Right ventricle myocardium superior (tissue), 1 donor: ENCODE results near the gene C13orf42. TPM values are rescaled to one million over a fixed set of nuclear protein-coding genes. Genes with fewer than 3 reads are reported as not detected.

ENCODE experiments used
- ATAC-seq: fragments of 200-7000 bp; cut with Tn5 transposase; one replicate; pipeline ENCODE4 v1.9.1; 2020; ENCODE audit warnings: mild to moderate bottlenecking; ENCODE audit not compliant: poor library complexity
- DNase-seq: peaks from one replicate; pipeline ENCODE4 v3.0.0-alpha.2; 2020
- intact Hi-C: fragments of 100-400 bp; cut with DNase I; formaldehyde crosslinking; loops from one replicate; pipeline ENCODE4 v1.11.2; 2022
- total RNA-seq: library from RNA; stranded (reverse); fragmentation: NEBNext Ultra II Directional; extraction: Animal tissue kit (Norgen Biotek cat#: 25700); gene quantifications from one replicate; pipeline ENCODE4 v1.2.1, GENCODE V29; 2021
- donor health status: DM: no; HTN: yes; CAD: no; lungs with severe emphysema.

Gene C13orf42
- total RNA-seq, 1 donor from 2014 or later = not detected

DNA sequence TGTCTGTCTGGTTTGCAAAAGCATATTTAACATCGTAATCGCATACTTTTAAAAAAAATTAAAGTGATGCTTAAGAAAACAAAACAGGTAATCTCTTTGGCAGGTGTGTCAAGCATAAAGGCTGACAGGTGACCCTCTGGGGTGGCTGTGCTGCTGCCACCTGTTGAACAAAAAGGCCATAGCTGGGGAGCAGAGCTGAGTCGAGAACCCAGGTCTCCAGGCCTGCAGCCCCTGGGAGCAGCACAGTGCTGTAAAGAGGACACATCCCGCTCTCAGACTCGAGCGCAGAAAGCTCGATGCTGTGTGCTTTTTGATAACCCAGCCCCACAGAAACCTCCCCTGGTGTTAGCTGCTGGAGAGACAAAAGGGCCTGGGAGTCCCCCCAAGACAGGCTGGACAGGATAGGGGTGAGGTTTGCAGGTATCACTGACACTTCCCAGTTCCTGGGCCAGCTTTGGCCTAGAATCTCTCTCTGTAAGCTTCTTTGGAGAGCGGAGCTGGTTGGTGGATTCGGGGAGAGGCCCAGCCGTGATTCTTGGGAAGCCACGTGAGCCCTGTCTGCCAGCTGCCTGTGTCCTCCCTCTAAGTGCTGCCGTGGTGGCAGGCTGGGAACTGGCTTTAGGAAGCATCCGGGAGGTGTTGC is 66.9 kb downstream of the C13orf42 start:
- no peak for DNase-seq
- intact Hi-C loops = no loop called here
- no peak for ATAC-seq

DNA sequence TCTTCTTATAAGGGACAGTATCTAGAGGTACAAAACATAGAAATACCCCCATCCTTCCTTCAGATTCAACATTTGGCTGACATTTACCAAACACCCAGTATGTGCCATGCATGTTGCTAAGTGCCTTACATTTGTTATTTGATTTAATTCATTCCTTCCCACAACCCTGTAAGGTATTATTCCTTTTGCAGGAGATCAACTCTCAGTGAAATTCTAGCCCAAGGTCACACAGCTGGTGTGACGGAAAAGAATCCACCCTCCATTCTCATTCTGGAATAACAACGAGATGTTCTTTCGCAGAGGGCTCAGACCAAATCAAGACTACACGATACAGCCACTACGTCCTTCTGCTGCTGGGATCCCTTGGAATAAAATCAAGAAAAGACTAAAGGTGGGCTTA is 67.8 kb downstream of the C13orf42 start:
- intact Hi-C loops = no loop called here
- DNase-seq (no peak), ATAC-seq (no peak)

DNA sequence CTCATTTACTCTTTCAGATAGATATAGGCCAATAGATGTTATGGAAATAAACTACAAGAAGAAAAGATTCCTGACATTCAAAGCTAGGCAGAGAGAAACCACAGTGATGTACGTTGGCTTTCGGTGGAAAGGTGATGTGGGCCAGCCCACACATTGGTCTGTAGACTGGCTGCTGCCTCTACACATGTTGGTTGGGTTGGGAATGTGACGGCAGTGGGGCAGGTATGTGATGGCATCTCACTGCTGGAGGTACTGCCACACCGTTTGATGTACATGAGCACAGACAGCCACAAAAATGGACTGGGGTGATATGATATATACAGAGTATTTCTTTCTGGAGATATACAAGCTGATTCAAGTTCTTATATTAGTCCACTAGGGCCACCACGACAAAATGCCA is 69.4 kb downstream of the C13orf42 start:
- intact Hi-C loops = no loop called here
- DNase-seq = no peak
- ATAC-seq = no peak

DNA sequence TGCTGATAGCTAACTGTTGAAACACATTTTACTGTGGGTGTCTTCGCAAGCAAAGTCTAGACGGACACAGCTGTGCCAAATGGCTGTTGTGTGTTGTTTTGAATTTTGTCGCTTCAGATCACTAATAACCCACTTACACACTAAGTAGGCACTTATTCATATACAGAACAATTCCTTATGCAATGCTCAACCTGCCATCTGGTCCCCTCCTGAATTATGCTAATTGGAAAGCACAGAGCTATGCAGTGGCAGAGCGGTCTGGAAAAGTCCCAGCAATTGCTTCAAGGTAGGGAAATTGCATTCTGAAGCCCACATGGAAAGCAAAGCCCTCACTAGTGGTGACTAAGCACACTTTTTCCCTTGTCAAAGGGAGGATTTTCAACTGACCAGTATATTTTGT is 69.9 kb downstream of the C13orf42 start:
- no peak for DNase-seq
- intact Hi-C loops = no loop called here
- no peak for ATAC-seq

DNA sequence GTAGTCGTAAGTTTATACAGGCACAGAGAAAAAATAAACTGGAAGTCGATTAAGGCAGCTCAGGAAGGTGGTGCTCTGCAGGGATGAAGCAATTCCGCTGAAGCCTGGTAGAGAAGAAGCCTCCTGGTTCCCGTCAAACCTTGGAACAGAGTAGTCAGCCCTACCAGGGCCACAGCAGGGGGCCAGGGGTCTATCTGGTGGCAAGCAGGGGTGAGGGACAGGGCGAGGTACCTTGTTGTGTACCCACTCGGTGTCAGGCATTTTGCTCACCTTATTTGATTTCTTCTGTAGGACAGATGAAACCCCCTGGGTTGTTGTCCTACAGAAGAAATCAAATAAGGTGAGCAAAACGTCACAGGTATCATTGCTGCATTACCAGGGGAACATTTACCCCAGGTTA is 70.6 kb downstream of the C13orf42 start:
- intact Hi-C loops = no loop called here
- ATAC-seq (no peak), DNase-seq (no peak)

DNA sequence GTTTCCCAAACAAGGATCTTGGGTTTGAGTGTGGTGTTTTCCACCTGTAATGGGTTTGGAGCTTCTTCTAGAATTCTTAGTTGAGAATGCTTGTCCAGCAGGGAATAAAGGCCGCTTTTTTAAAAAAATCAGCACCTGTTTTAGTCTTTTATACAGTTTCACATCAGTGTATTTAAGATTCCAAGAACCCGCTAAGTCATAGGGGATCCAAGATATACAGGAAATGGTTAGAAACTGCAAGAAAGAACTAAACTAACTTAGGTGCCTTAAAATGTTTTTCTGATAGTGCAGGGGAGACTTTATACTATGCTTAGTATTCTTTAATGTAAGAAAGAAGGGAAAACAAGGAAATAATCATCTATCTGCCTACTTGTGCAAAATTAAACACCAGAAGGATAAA is 74.7 kb downstream of the C13orf42 start:
- intact Hi-C loops = no loop called here
- no peak for ATAC-seq

DNA sequence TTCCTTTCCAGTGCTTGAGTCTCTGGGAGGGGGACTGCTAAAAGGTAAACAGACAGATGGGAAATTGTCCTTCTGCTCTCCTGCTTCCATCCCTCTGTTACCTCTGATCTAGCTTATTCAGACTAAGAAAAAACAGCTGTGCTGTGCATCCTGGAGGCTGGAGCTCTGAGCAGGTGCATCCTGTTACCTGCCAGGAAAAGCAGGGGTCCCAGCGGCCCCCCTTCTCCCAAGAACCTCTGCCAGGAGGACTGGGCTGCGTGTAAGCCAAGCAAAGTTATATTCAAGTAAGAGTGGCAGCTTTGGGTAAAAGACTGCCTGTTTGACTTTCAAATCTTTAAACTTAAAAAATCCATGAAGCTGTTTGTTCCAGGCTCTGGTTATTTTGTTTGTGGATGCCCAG is 75.1 kb downstream of the C13orf42 start:
- ATAC-seq (no peak), DNase-seq (no peak)
- intact Hi-C loops = no loop called here

More for the DNA sequence above, 74.7 kb downstream of the C13orf42 start:
- DNase-seq = no peak

DNA sequence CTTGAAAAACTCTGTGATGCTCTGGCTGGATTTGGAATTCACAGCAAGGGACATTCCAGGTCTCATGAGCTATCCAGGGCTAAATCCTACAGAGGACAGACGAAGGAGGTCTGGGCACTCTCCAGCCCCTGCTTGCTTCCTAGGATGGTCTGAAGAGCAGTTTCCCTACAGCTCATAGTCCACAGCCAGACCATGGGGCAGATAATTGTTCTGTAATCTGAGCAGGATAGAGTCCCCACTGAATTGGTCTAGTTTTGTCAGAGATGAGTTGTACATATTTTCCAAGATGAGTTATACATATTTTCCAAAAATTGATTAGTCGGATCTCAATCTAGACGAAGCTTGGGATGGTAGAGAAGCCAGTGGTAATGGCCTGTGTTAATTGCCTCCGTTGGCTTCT is 75.6 kb downstream of the C13orf42 start:
- ATAC-seq = no peak
- DNase-seq = no peak
- intact Hi-C loops = no loop called here

DNA sequence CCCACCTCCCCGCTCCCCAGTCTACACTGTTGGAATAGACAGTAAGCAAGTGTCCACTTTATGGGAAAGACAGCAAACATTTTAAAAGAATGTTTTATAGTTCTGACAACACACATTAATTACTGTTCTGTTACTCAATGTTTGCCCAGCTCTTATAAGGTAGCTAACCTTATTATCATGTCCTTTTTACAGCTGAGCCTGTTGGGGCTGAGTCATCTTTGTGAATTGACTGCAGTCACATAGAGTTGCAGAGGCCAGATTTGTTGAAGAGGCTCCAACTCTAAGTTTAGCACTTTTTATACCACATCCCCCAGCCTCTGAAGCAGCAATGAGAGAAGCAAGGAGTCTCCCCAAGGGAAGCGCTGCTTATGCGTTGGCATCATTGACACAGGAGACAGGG is 76.2 kb downstream of the C13orf42 start:
- ATAC-seq = no peak
- no peak for DNase-seq
- intact Hi-C loops = no loop called here

DNA sequence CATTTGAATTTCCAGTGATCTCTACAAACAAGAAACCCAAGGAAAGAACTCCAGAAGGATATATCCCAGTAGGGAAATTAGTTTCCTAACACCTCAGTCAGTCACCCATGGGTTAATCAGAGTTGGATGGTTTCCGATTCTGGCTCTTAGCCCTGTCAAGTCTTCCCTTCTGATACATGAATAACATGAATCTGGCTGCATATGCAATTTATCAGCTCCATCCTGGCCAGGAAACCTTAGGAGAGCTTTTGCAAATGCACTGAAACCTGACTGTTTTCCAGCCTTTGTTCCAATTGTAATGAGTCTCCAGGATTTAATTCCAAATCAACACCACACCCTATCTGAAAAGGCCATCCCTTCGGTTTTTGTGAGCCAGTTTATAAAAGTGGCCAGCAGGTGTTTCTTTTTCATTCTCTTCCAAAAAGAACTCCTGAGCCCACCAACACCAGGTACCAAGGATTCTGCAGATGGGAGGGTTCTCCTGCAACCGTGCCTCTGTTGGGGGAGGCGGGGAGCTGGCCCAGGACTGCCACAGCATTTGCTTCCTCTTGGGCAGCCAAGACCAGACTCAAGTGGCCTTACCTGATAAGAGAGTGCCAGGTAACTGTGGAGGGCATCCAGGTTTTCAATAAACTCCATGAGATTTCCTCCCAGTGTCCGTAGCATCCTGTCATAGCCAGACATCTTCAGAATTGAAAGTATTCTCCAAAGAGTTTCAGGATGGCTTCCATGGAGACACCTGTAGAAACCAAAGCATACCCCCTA is 77.5 kb downstream of the C13orf42 start:
- no peak for DNase-seq
- ATAC-seq = no peak
- intact Hi-C loops = no loop called here

DNA sequence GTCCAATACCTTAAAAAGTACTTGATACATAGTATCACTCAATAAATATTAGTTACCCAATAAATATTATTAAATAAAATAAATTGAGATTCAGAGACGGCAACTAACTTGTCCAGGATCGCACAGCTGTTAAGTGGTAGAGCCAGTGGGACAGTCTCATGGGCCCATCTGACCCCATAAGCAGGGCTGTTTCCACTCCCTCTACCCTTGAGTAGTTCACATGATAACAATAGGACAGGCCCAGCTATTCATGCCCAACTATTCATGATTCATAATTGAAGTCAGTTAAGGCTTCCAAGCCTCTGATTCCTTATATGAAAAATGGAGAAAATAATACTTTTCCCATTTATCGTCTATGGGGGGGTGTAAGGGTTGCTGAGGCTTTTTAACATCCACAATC is 78.2 kb downstream of the C13orf42 start:
- no peak for ATAC-seq
- intact Hi-C loops = no loop called here
- DNase-seq = no peak

Other genes with a start within 250 kb of the C13orf42 start
- gene RNASEH2B, start 201.5 kb downstream of the C13orf42 start, total RNA-seq = 42.5 TPM
- 12.2 TPM for gene FAM124A, start 111.1 kb upstream of the C13orf42 start, total RNA-seq
- gene SERPINE3, start 228.4 kb upstream of the C13orf42 start, total RNA-seq = not detected